SK-N-SH (cell line): ENCODE data around the gene SMCO2. TPM values are rescaled to one million over a fixed set of nuclear protein-coding genes. Genes with fewer than 3 reads are reported as not detected.

ENCODE experiments used
- CTCF ChIA-PET: fragments of 300-600, 350-600 bp; formaldehyde crosslinking; extraction: SDS; loops from one replicate; lab custom pipeline; 2021; lab: Yijun Ruan, JAX
- POLR2A ChIA-PET: fragments of 350-600 bp; sonication (Branson Sonifier 250); formaldehyde crosslinking; extraction: SDS; loops from one replicate; lab custom pipeline; 2020; ENCODE audit warnings: antibody characterized with exemption, inconsistent platforms; lab: Yijun Ruan, JAX
- DNase-seq: peaks from one replicate; pipeline ENCODE4 v3.0.0; 2012
- H2AFZ ChIP-seq: fragments of 200-600 bp; sonication (generic); 2 replicates; pipeline ENCODE4 v1.8.1; 2016; ENCODE audit warnings: antibody characterized with exemption, mild to moderate bottlenecking, low read depth
- H3F3A ChIP-seq: fragments of 200-600 bp; sonication (generic); replicated peaks from 2 replicates; pipeline ENCODE3; 2016; ENCODE audit warnings: antibody characterized with exemption, mild to moderate bottlenecking; ENCODE audit not compliant: insufficient read depth
- H3K27ac ChIP-seq, 2 experiments: fragments of 200-500 bp in 1 of 2; fragments of 200-600 bp in 1 of 2; sonication (Bioruptor generic) in 1 of 2; sonication (generic), shearing (Covaris generic) in 1 of 2; 2 replicates each; pipeline versions ENCODE4 v1.5.1 to v1.6.1; 2014 to 2016; ENCODE audit warnings: low read depth in 2 of 2, inconsistent platforms in 1 of 2, low read length in 1 of 2, mild to moderate bottlenecking in 1 of 2, mixed read lengths in 1 of 2
- H3K27me3 ChIP-seq: fragments of 200-600 bp; sonication (generic), shearing (Covaris generic); 2 replicates; pipeline ENCODE4 v1.6.1; 2016; ENCODE audit warnings: mixed run types; ENCODE audit not compliant: insufficient read depth
- H3K36me3 ChIP-seq, 2 experiments: fragments of 200-500 bp in 1 of 2; fragments of 200-600 bp in 1 of 2; sonication (Bioruptor generic) in 1 of 2; sonication (generic) in 1 of 2; replicated peaks in 1 of 2; 2 replicates each; pipeline versions ENCODE3 to v1.5.1; 2014 to 2016; ENCODE audit warnings: low read length in 1 of 2, mild to moderate bottlenecking in 1 of 2; ENCODE audit not compliant: insufficient read depth in 2 of 2, control insufficient read depth in 1 of 2
- H3K4me1 ChIP-seq, 2 experiments: fragments of 200-500 bp in 1 of 2; fragments of 200-600 bp in 1 of 2; sonication (Bioruptor generic) in 1 of 2; sonication (generic), shearing (Covaris generic) in 1 of 2; 2 replicates each; pipeline versions ENCODE4 v1.5.1 to v1.6.1; 2014 to 2016; ENCODE audit warnings: low read depth in 1 of 2, low read length in 1 of 2, mixed run types in 1 of 2; ENCODE audit not compliant: insufficient read depth in 2 of 2, control insufficient read depth in 1 of 2
- H3K4me2 ChIP-seq: fragments of 200-600 bp; sonication (generic), shearing (Covaris generic); 2 replicates; pipeline ENCODE4 v1.6.1; 2017; ENCODE audit warnings: mixed run types
- H3K4me3 ChIP-seq, 2 experiments: fragments of 200-500 bp in 1 of 2; fragments of 200-600 bp in 1 of 2; sonication (Bioruptor generic) in 1 of 2; sonication (generic), shearing (Covaris generic) in 1 of 2; 2 replicates each; pipeline versions ENCODE4 v1.5.1 to v1.8.1; 2014 to 2016; ENCODE audit warnings: low read depth in 2 of 2, inconsistent platforms in 1 of 2, low read length in 1 of 2, mild to moderate bottlenecking in 1 of 2, mixed read lengths in 1 of 2, moderate library complexity in 1 of 2
- H3K79me2 ChIP-seq: fragments of 200-600 bp; sonication (generic); 2 replicates; pipeline ENCODE4 v1.8.1; 2017; ENCODE audit warnings: mild to moderate bottlenecking; ENCODE audit not compliant: insufficient read depth
- H3K9ac ChIP-seq: fragments of 200-600 bp; sonication (generic); 2 replicates; pipeline ENCODE4 v1.6.1; 2017; ENCODE audit warnings: mixed run types
- H3K9me2 ChIP-seq: fragments of 200-600 bp; sonication (generic); 2 replicates; pipeline ENCODE4 v1.6.1; 2017; ENCODE audit warnings: mixed run types
- H3K9me3 ChIP-seq: fragments of 200-600 bp; sonication (generic); 2 replicates; pipeline ENCODE4 v1.6.1; 2017; ENCODE audit warnings: mixed run types, mild to moderate bottlenecking, moderate library complexity
- H4K20me1 ChIP-seq: fragments of 200-600 bp; sonication (generic); 2 replicates; pipeline ENCODE4 v1.6.1; 2017; ENCODE audit warnings: mild to moderate bottlenecking, mixed run types; ENCODE audit not compliant: insufficient read depth
- CTCF ChIP-seq: fragments of 200-600 bp; sonication (generic); IDR thresholded peaks from 2 replicates; pipeline ENCODE4 v1.6.1; 2017; ENCODE audit warnings: antibody characterized with exemption, mild to moderate bottlenecking, moderate library complexity
- EP300 ChIP-seq, 2 experiments: IDR thresholded peaks; 2 replicates each; pipeline versions ENCODE4 v1.4.0 to v1.6.1; 2012; ENCODE audit warnings: borderline replicate concordance in 1 of 2, low read depth in 1 of 2, low read length in 1 of 2
- FOSL2 ChIP-seq: IDR thresholded peaks from 2 replicates; pipeline ENCODE4 v1.4.0; 2012; ENCODE audit warnings: low read depth, mild to moderate bottlenecking, moderate library complexity, borderline replicate concordance
- FOXM1 ChIP-seq: IDR thresholded peaks from 2 replicates; pipeline ENCODE4 v1.4.0; 2012; ENCODE audit warnings: low read depth, mild to moderate bottlenecking
- GATA2 ChIP-seq: sonication (generic); formaldehyde crosslinking; IDR thresholded peaks from 2 replicates; pipeline ENCODE4 v1.5.0; 2020; ENCODE audit warnings: mild to moderate bottlenecking, missing genetic modification reagents
- JUND ChIP-seq: IDR thresholded peaks from 2 replicates; pipeline ENCODE4 v1.4.0; 2012
- RAD21 ChIP-seq: IDR thresholded peaks from 2 replicates; pipeline ENCODE4 v1.6.1; 2012; ENCODE audit warnings: mild to moderate bottlenecking, low read length
- RXRA ChIP-seq: IDR thresholded peaks from 2 replicates; pipeline ENCODE4 v1.4.0; 2012; ENCODE audit warnings: low read depth, mild to moderate bottlenecking, borderline replicate concordance
- SMC3 ChIP-seq: IDR thresholded peaks from 2 replicates; pipeline ENCODE4 v1.6.1; 2012; ENCODE audit warnings: low read depth, low read length, improper control_type of control experiment
- TAF1 ChIP-seq: IDR thresholded peaks from 2 replicates; pipeline ENCODE4 v1.6.1; 2012; ENCODE audit warnings: low read depth, mild to moderate bottlenecking, low read length, moderate library complexity, borderline replicate concordance
- TCF12 ChIP-seq: IDR thresholded peaks from 2 replicates; pipeline ENCODE4 v1.4.0; 2012
- TEAD4 ChIP-seq: IDR thresholded peaks from 2 replicates; pipeline ENCODE4 v1.4.0; 2012; ENCODE audit warnings: mild to moderate bottlenecking, borderline replicate concordance; ENCODE audit not compliant: insufficient read depth
- USF1 ChIP-seq: IDR thresholded peaks from 2 replicates; pipeline ENCODE4 v1.4.0; 2012; ENCODE audit warnings: low read depth, borderline replicate concordance
- USF2 ChIP-seq: fragments of 150-350 bp; IDR thresholded peaks from 2 replicates; pipeline ENCODE4 v1.6.1; 2017; ENCODE audit warnings: antibody characterized with exemption, low read length, low read depth, borderline replicate concordance
- WGBS: methylation state at CpG from one replicate; pipeline ENCODE4 v1.1.6; 2017; ENCODE audit warnings: low lambda C conversion rate; 5-methylcytosine and 5-hydroxymethylcytosine counted together
- polyA plus RNA-seq, 3 experiments: library from polyadenylated mRNA; depleted of rRNA; stranded (reverse); fragments of >200 nt; gene quantifications; 2 replicates each; pipeline ENCODE4 v1.2.3, GENCODE V29; 2012
- TF ChIP-seq, protein P1 (sequence below): IDR thresholded peaks from 2 replicates; pipeline ENCODE4 v1.4.0; 2012; ENCODE audit warnings: low read depth
- TF ChIP-seq, protein P2 (sequence below): IDR thresholded peaks from 2 replicates; pipeline ENCODE4; 2012
- TF ChIP-seq, protein P3 (sequence below): fragments of 150-350 bp; IDR thresholded peaks from 2 replicates; pipeline ENCODE4 v1.6.1; 2016; ENCODE audit warnings: mild to moderate bottlenecking, low read depth, low read length

SMCO2 gene
- polyA plus RNA-seq, 1 of the 3 experiments (the other 2 are of a cell fraction) = 0.21 TPM

GRCh38 chr12:27424631-27425230 lies 21.8 kb upstream of the SMCO2 start:
- Histone ChIP-seq H3K27me3 (no peaks in the 10 kb centered on the region), H3K27ac (no peak overlapping the region), H3K9me3 (no peaks in the 10 kb centered on the region), H2AFZ (0 out of 2 replicates have a peak overlapping the region, but pooled peaks have one; percentile 5), H3K4me2 (no peak overlapping the region), H4K20me1 (no peaks in the 10 kb centered on the region), H3K9ac (no peak overlapping the region), H3K4me3 (no peak overlapping the region), H3K36me3 (peaks cover 0 to 5% of the 10 kb centered on the region in 2 experiments), H3K4me1 (no peaks in the 10 kb centered on the region; a peak in 1 of 4 replicates), H3K9me2 (no peaks in the 10 kb centered on the region), H3F3A (peaks cover 7% of the 10 kb centered on the region), H3K79me2 (no peaks in the 10 kb centered on the region)
- CTCF ChIA-PET = interaction anchor here (0.6 to 2.6 kb wide), 13 partner anchors 8 to 1574 kb away, joined by 3 to 18 read pairs (median 3); no protein-coding TSS in a partner anchor
- WGBS = 86% methylated on average over 4 of the region's 4 CpGs
- POLR2A ChIA-PET = no interaction called here
- TF ChIP-seq SMC3 (peak; percentile 52; the same call in 1 of the 2 replicates), JUND (0 out of 2 replicates have a peak, but pooled peaks have one; percentile 21), FOSL2 (no peak), RAD21 (peak; percentile 62), CTCF (peak; percentile 63), USF1 (no peak)
- TF ChIP-seq, protein P1, sequence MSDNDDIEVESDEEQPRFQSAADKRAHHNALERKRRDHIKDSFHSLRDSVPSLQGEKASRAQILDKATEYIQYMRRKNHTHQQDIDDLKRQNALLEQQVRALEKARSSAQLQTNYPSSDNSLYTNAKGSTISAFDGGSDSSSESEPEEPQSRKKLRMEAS = 0 out of 2 replicates have a peak, but pooled peaks have one; percentile 14
- TF ChIP-seq, protein P2, sequence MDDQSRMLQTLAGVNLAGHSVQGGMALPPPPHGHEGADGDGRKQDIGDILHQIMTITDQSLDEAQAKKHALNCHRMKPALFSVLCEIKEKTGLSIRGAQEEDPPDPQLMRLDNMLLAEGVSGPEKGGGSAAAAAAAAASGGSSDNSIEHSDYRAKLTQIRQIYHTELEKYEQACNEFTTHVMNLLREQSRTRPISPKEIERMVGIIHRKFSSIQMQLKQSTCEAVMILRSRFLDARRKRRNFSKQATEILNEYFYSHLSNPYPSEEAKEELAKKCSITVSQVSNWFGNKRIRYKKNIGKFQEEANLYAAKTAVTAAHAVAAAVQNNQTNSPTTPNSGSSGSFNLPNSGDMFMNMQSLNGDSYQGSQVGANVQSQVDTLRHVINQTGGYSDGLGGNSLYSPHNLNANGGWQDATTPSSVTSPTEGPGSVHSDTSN = no peak
- DNase-seq = peak; percentile 19

- CTCF ChIA-PET = interaction anchor here (0.7 to 2.6 kb wide), 9 partner anchors 10 to 285 kb away, joined by 3 to 18 read pairs (median 3); no protein-coding TSS in a partner anchor
- no peaks in the 10 kb centered on the region for H4K20me1 ChIP-seq
- no peak overlapping the region for H3K4me2 ChIP-seq
- H2AFZ ChIP-seq = no peak overlapping the region
- WGBS = 99% methylated on average over 5 of the region's 5 CpGs
- no peaks in the 10 kb centered on the region for H3K9me3 ChIP-seq
- H3K4me3 ChIP-seq = no peak overlapping the region
- no peaks in the 10 kb centered on the region; a peak in 1 of 4 replicates for H3K4me1 ChIP-seq
- no peaks in the 10 kb centered on the region for H3K9me2 ChIP-seq
- DNase-seq = no peak
- peaks cover 7% of the 10 kb centered on the region for H3F3A ChIP-seq
- no peak overlapping the region for H3K9ac ChIP-seq
- H3K27me3 ChIP-seq = no peaks in the 10 kb centered on the region
- no peak overlapping the region for H3K27ac ChIP-seq
- POLR2A ChIA-PET = no interaction called here
- peaks cover 0 to 5% of the 10 kb centered on the region in 2 experiments for H3K36me3 ChIP-seq
- no peaks in the 10 kb centered on the region for H3K79me2 ChIP-seq
- TF ChIP-seq, protein P3, sequence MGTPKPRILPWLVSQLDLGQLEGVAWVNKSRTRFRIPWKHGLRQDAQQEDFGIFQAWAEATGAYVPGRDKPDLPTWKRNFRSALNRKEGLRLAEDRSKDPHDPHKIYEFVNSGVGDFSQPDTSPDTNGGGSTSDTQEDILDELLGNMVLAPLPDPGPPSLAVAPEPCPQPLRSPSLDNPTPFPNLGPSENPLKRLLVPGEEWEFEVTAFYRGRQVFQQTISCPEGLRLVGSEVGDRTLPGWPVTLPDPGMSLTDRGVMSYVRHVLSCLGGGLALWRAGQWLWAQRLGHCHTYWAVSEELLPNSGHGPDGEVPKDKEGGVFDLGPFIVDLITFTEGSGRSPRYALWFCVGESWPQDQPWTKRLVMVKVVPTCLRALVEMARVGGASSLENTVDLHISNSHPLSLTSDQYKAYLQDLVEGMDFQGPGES = no peak
- TF ChIP-seq TAF1 = no peak
- TF ChIP-seq TCF12 = no peak
- no peak for TF ChIP-seq TEAD4
- TF ChIP-seq USF2 = no peak
- TF ChIP-seq JUND = no peak
- TF ChIP-seq EP300 (IDR thresholded peaks at IDR 0.05; ENCODE audit: borderline replicate concordance in 1 of 2, low read depth in 1 of 2, low read length in 1 of 2) = no peak
- TF ChIP-seq RXRA = no peak
- TF ChIP-seq FOXM1 = no peak
- no peak for TF ChIP-seq GATA2
- TF ChIP-seq CTCF = no peak
- TF ChIP-seq, protein P1 = no peak
Observed at GRCh38 chr12:27425306-27425705, 21.2 kb upstream of the SMCO2 start.
